ENCODE measurements around the gene ADAMTSL5. TPM values are rescaled to one million over a fixed set of nuclear protein-coding genes. Genes with fewer than 3 reads are reported as not detected.
"Not testable (repeated sequence)": the region's sequence is repeated elsewhere in the genome, so short reads cannot be mapped to it uniquely, and the experiment has no call there.

The ADAMTSL5 gene
- total RNA-seq, 1 experiment from 2014 or later = 11.1 TPM

GRCh38 chr19:1532003-1532402 lies 19.2 kb upstream of the ADAMTSL5 start:
- intact Hi-C loops (cut with micrococcal nuclease) = no loop called here
- TF ChIP-seq, protein P1, sequence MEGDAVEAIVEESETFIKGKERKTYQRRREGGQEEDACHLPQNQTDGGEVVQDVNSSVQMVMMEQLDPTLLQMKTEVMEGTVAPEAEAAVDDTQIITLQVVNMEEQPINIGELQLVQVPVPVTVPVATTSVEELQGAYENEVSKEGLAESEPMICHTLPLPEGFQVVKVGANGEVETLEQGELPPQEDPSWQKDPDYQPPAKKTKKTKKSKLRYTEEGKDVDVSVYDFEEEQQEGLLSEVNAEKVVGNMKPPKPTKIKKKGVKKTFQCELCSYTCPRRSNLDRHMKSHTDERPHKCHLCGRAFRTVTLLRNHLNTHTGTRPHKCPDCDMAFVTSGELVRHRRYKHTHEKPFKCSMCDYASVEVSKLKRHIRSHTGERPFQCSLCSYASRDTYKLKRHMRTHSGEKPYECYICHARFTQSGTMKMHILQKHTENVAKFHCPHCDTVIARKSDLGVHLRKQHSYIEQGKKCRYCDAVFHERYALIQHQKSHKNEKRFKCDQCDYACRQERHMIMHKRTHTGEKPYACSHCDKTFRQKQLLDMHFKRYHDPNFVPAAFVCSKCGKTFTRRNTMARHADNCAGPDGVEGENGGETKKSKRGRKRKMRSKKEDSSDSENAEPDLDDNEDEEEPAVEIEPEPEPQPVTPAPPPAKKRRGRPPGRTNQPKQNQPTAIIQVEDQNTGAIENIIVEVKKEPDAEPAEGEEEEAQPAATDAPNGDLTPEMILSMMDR (IDR thresholded peaks at IDR 0.05; ENCODE audit: unreplicated experiment) = no peak

DNA sequence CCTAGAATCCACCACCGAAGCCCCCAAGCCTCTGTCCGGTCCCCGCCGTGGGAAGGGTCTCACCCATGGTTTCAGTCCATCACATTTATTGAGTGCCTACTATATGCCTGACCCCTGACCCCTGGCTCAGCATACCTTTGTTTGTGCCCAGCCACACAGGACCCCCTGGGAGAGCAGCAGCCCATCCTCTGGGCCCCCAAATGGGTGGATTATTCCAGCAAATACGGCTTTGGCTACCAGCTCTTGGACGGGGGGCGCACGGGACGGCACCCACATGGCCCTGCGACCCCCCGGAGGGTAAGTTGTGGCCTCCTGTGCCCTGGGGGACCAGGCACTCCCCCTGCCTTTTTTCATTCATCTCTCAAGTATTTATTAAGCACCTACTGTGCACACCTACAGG lies 18.8 kb upstream of the ADAMTSL5 start:
- Mint-ChIP-seq H3K36me3 (ENCODE audit: insufficient read depth, unreplicated experiment) (no peaks in the 10 kb centered on the region), H3K9me3 (ENCODE audit: unreplicated experiment) (no peaks in the 10 kb centered on the region), H3K4me3 (ENCODE audit: unreplicated experiment) (no peak overlapping the region), H3K27ac (ENCODE audit: low read depth, unreplicated experiment) (no peak overlapping the region), H3K4me1 (ENCODE audit: insufficient read depth, unreplicated experiment) (no peaks in the 10 kb centered on the region), H3K27me3 (ENCODE audit: insufficient read depth, unreplicated experiment) (peaks cover 9% of the 10 kb centered on the region)
- intact Hi-C loops (cut with micrococcal nuclease) = no loop called here
- CTCF ChIA-PET = interaction anchor here (0.5 to 0.7 kb wide), 2 partner anchors 13 to 263 kb away, joined by 3 read pairs; no protein-coding TSS in a partner anchor
- no TSS peak for BruUV-seq (replicated peaks)
- TF ChIP-seq, protein P1 (IDR thresholded peaks at IDR 0.05; ENCODE audit: unreplicated experiment) = no peak
- no peak for DNase-seq (ENCODE audit: unreplicated experiment)
- POLR2A ChIA-PET = interaction anchor here (0.7 kb wide), 1 partner anchor 302 kb away, joined by 3 read pairs; no protein-coding TSS in a partner anchor

More at GRCh38 chr19:1532003-1532402, 19.2 kb upstream of the ADAMTSL5 start:
- H3K27ac Mint-ChIP-seq (ENCODE audit: low read depth, unreplicated experiment) = no peak overlapping the region
- CTCF ChIA-PET = interaction anchor here (0.7 to 1.6 kb wide), 2 partner anchors 140 to 263 kb away, joined by 3 to 7 read pairs; no protein-coding TSS in a partner anchor
- BruUV-seq (replicated peaks) = no TSS peak
- no peaks in the 10 kb centered on the region for H3K4me1 Mint-ChIP-seq (ENCODE audit: insufficient read depth, unreplicated experiment)
- no peak for DNase-seq (ENCODE audit: unreplicated experiment)
- POLR2A ChIA-PET = interaction anchor here (0.7 kb wide), 1 partner anchor 302 kb away, joined by 3 read pairs; no protein-coding TSS in a partner anchor
- H3K27me3 Mint-ChIP-seq (ENCODE audit: insufficient read depth, unreplicated experiment) = peaks cover 5% of the 10 kb centered on the region
- H3K36me3 Mint-ChIP-seq (ENCODE audit: insufficient read depth, unreplicated experiment) = no peaks in the 10 kb centered on the region
- H3K4me3 Mint-ChIP-seq (ENCODE audit: unreplicated experiment) = no peak overlapping the region
- no peaks in the 10 kb centered on the region for H3K9me3 Mint-ChIP-seq (ENCODE audit: unreplicated experiment)

GRCh38 chr19:1530856-1531255 lies 18.0 kb upstream of the ADAMTSL5 start:
- peaks cover 16% of the 10 kb centered on the region for H3K27me3 Mint-ChIP-seq (ENCODE audit: insufficient read depth, unreplicated experiment)
- POLR2A ChIA-PET; H3K9me3 Mint-ChIP-seq (ENCODE audit: unreplicated experiment); intact Hi-C loops (cut with micrococcal nuclease); H3K36me3 Mint-ChIP-seq (ENCODE audit: insufficient read depth, unreplicated experiment); DNase-seq (ENCODE audit: unreplicated experiment); BruUV-seq (replicated peaks); H3K27ac Mint-ChIP-seq (ENCODE audit: low read depth, unreplicated experiment); H3K4me1 Mint-ChIP-seq (ENCODE audit: insufficient read depth, unreplicated experiment); H3K4me3 Mint-ChIP-seq (ENCODE audit: unreplicated experiment): not testable (repeated sequence)
- CTCF ChIA-PET = interaction anchor here (0.6 kb wide), 1 partner anchor 44 kb away, joined by 3 read pairs; no protein-coding TSS in a partner anchor

DNA sequence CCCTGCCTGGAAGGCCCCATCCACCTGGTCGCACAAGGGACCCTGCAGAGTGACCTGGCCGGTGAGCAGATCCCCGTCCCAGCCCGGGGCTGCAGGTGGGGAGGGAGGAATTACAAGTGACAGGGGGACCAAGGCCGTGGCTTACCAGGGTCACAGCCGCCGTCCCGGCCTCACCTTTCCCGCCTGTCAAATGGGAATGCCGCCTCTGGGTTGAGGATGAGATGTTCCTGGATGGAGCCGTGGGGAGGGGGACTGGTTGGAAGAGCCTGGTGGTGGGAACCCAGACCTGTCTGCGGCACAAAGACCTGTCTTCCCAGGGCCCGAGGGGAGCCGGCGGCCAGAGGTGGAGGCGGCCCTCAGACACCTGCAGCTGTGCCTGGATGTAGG lies 16.6 kb upstream of the ADAMTSL5 start:
- no TSS peak for BruUV-seq (replicated peaks)
- H3K4me3 Mint-ChIP-seq (ENCODE audit: unreplicated experiment) = no peak overlapping the region
- DNase-seq (ENCODE audit: unreplicated experiment) = no peak
- no peak overlapping the region for H3K27ac Mint-ChIP-seq (ENCODE audit: low read depth, unreplicated experiment)
- H3K9me3 Mint-ChIP-seq (ENCODE audit: unreplicated experiment) = no peaks in the 10 kb centered on the region
- TF ChIP-seq, protein P1 (IDR thresholded peaks at IDR 0.05; ENCODE audit: unreplicated experiment) = no peak
- peaks cover 30% of the 10 kb centered on the region for H3K27me3 Mint-ChIP-seq (ENCODE audit: insufficient read depth, unreplicated experiment)
- intact Hi-C loops (cut with micrococcal nuclease) = no loop called here
- no peaks in the 10 kb centered on the region for H3K36me3 Mint-ChIP-seq (ENCODE audit: insufficient read depth, unreplicated experiment)
- CTCF ChIA-PET = no interaction called here
- POLR2A ChIA-PET = no interaction called here
- H3K4me1 Mint-ChIP-seq (ENCODE audit: insufficient read depth, unreplicated experiment) = no peaks in the 10 kb centered on the region

Data from MCF 10A (cell line).